ENCODE data around the gene ERBB2.
"Not testable (repeated sequence)": the region's sequence is repeated elsewhere in the genome, so short reads cannot be mapped to it uniquely, and the experiment has no call there.

Gene ERBB2

DNA sequence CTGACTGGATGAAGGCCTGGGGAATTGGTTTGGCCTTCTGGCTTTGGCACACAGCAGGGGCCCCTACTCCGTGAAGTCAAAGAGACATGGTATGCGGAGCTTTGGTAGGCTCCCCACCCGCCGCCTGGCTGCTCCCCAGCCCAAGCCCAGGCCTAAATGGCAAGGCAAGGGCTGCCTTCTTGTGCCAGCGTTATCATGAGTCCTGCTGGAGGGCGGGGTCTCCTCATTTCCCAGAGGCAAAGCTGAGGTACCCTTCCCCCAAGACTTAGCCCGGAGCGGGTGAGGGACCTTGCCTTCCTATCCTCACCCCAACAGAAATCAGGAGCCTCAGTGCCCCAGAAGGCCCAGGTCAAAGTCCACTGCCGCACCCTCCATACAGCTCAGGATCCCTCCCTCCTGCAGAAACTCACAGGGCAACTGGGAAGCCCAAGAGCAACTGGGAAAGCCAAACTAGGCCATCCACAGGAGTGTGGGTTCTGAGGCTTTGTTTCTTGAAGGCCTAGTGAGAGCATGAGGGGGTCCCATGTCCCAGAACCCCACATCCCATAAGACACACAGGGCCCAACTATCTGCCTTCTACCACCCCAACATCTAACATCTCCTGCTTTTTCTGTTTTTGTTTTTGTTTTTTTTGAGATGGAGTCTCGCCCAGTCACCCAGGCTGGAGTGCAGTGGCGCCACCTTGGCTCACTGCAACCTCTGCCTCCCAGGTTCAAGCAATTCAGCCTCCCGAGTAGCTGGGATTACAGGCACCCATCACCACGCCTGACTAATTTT is 21.3 kb upstream of the ERBB2 start:
- no peak for DNase-seq (ENCODE audit: low read depth in 2 of 2)

DNA sequence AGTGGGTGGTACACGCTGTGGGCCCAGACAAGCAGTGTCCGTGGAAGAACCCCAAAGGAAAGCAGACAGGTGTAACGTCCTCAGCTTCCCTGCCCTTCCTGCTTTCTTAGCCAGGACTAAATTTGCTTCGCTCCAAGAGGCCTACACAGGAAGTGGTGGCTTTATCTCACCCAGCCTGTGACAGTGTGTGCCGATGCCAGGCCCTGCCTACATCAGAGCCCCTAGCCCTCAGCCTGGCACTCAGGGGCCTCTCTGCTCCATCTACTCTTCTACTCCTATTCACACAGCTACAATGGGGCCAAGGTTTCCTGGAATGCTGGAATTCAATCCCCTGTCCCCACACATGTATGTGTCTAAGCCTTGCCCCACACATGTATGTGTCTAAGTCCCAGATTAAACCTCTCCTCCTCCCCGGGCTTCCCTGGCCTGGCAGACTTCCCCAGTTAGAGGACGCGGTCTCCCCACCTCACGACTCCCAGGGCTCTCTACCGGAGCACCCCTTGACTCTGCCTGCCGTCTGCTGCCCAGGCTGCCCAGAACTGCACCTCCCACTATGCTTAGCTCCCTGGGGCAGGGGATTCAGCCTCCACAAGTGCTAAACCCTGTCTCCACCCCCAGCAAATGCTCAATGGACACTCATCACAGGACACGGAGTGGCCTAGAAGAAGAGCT is 20.2 kb upstream of the ERBB2 start:
- no peak for DNase-seq (ENCODE audit: low read depth in 2 of 2)

DNA sequence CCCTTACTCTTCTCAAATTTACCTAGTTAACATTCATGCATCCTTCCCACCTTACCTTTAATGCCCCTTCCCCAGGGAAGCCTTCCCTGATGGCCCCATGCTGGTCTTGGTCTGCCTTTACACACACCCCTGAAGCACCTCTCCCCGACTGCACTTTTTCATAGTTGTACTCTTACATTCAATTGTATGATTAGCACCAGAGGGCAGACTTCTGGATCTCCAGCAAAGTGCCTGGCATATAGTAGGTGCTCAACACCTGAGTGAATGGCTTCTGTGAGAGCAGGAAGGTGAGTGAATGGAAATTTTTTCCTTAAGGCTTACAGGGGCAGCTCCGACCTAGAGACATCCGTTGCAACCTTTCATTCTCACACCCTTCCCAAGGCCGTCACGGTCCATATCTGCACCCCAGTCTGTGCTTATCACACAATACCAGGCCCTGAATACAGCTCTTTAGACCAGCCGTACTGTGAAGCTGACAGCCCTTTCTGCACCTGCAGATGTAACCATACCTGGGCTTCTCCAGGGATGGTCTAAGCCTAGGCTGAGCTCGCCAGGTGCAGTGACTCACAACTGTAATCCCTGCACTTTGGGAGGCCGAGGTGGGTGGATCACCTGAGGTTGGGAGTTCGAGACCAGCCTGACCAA is 16.4 kb upstream of the ERBB2 start:
- DNase-seq (ENCODE audit: low read depth in 2 of 2): no peak

DNA sequence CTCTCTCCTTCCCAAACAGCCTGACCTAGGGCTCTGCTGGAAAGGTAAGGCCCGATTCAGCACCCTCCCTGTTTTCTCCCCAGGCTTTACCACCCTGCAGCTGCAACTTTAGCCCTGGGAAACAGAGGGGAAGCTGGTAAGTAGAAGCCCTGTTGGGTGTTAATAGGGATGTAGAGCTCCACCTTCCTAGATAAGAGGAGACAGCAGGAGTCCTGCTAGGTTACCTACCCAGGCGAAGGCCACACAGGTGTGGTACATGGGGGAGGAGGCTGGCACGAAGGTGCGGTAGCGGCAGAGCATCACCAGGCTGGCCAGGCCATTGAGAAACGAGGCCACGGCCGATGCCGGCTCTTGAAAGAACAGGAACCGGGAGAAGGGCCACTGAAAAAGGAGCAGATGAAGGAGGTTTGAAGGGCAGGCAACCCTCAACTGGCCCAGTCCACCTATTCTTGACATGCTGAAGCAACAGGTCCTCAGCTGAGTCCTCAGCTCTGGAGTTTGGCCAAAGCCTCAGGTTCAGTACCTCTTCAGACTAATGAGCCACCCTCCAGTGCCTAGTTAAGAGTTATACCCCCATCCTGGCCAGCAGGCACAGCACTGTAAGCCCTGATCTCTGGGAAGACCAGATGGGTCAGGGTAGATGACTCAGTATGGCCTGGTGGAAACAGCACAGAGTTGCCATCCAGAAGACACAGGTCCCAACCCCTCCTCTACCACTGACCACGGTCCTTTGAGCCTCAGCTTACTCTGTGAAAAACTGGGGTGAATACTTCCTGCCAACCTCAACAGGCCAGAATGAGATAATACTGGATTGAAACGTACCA is 15.3 kb upstream of the ERBB2 start:
- DNase-seq (ENCODE audit: low read depth in 2 of 2): no peak

DNA sequence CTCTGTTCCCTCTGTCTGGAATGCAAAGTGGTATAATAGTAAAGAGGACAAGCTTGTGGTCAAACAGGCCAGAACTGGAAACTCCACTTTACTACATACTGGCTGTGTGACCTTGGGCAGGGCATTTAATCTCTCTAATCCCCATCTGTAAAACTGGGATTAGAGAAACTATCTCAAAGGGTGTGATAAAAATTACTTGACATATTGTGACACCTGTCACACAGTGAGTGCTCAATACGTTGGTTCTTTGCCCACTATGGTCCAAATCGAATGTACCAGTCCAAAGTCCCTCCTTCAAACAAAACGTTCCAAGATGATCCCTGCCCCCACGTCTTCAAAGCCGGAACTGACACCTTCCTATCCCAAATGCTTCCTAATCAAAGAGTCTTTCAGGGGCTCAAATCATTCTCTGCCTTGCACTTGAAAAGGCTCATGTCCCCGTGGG is 12.7 kb upstream of the ERBB2 start:
- DNase-seq (ENCODE audit: low read depth in 2 of 2): no peak

DNA sequence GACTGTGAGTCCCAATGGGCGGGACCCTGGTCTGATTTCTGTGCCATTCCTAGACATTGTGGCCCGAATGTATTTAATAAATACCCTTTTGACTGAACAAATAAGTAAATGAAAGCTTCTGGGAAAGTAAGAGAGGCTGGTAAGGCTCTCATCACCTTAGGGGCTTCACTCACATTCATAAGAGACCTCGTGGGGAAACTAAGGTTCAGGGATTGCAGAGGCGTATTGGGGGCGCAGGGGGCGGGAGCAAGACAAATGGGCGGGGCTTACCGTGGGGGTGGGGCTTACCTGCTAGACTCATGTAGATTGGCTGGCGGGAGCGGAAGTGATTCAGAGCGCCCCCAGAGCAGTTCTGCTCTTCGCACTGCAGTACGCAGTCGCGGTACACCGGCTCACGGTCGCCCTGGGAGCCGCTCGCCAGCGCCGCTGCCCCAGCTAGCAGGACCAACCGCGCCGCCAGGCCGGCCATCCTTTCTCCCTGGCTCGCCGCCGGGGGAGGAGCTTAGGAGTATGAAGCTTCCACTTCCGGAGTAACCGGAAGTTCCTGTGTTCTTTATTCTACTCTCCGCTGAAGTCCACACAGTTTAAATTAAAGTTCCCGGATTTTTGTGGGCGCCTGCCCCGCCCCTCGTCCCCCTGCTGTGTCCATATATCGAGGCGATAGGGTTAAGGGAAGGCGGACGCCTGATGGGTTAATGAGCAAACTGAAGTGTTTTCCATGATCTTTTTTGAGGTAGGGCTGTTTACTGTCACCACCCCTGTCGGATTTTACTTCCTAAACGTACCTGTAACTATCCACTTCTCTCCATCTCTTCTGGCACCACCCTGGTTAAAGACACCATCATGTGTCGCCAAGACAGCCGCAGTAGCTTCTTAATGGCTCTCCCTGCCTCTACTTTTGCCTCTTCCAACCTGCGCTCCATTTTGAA is 12.1 kb upstream of the ERBB2 start, which contains the start of gene PGAP3:
PGAP3 (minus strand) TSS at position 512 of the 929 bp plus-strand sequence; CDS start at position 469, 43 bp downstream.
- DNase-seq (ENCODE audit: low read depth in 2 of 2): peak; percentile 65 to 71

DNA sequence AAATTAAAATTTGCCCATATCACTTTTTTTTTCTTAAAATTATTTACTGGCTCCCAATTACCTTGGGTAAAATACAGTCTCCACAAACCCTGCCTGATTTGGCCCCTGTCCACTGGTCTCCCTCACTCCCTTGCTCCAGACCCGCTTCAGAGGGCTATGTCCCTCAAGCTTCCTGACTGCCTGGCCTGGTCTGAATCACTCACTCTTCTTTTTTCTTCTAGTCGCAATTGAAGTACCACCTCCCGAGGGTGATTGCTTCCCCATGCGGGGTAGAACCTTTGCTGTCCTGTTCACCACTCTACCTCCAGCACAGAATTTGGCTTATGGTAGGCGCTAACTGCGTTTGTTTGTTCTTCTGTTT is 11.4 kb upstream of the ERBB2 start:
- no peak for DNase-seq (ENCODE audit: low read depth in 2 of 2)

DNA sequence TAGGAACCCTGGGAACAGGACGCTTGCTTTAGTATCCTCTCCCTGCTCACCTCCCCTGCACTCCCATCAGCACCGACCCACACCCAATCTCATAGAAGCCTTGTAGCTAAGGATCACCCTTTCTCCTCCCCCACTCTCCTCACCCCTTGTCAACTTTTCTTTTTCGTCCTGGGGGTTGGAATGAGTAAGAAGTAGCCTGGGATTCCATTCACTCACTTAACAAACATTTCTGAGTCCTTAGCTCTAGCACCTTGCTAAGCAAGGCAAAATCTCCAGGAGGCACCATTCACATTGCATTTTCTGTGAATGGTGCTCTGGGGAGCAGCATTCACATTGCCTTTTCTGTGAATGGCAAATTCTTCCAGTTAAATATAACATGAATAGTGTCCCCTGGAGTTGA is 10.9 kb upstream of the ERBB2 start:
- DNase-seq (ENCODE audit: low read depth in 2 of 2): no peak

DNA sequence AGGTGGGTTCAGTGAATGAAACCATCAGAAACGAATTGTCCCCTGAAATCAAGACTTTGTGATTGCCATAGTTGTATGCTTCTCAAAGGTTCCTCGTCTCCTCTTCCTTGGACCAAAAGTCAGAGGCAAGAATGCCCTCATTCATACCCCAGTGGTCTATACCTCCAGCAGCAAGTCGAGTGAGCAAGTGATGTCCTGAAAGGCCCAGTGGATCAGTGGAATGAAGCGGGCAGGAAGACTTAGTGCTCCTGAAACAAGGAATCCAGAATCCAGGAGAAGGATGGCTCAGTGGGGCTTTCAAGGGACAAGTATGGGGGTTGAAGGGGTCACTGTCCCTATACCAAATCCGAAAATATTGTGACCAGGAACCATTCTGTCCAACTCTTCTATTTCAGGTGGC is 5.3 kb upstream of the ERBB2 start:
- DNase-seq (ENCODE audit: low read depth in 2 of 2): no peak

DNA sequence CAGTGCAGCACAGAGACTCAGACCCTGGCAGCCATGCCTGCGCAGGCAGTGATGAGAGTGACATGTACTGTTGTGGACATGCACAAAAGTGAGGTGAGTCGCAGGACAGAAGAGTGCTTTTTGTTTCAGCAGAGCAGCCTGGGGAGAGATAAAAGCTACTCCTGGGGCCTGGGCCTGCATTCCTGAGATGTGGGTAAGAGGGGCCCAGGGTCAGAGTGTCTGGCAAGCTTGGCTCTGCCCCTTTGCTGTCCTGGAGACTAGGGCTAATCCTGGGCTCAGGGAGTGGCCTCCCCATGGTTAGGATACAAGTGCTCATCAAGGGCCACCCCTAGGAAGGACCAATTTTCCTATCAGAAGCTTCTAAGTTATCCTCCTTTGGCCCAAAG is 4.8 kb upstream of the ERBB2 start:
- no peak for DNase-seq (ENCODE audit: low read depth in 2 of 2)

DNA sequence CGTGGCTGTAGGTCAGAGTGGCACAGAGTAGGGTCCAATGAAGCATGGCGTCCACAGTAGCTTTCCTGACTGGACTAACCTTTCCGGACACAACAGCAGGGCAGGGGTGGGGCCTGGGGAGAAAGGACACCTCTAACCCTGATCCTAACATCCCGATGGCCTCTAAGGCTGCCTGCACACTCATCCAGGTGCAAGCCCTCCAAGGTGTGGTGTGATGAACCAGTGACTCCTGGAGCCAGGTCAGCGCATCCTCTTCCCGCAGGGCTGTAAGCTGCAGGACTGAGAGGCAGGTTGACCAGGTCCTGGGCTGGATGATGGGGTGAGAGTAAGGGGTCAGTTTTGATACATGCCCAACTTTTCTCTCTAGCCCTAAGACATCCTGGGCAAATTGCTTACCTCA is 3.1 kb upstream of the ERBB2 start:
- DNase-seq (ENCODE audit: low read depth in 2 of 2): no peak

DNA sequence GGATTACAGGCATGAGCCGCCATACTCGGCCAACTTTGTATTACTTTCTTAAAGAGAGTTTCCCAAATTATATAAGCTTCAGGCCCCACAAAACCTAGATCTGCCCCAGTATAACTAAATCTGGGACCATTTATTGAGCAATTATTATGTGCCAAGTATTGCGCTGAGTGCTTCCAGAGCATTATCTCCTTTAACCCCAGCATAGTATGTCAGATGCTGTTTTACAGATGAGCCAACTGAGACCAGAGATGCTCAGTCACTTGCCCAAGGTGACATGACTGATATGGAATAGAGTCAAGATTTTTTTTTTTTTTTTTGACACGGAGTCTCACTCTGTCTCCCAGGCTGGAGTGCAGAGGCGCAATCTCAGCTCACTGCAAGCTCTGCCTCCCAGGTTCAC is 1.9 kb upstream of the ERBB2 start:
- DNase-seq (ENCODE audit: low read depth in 2 of 2): no peak

DNA sequence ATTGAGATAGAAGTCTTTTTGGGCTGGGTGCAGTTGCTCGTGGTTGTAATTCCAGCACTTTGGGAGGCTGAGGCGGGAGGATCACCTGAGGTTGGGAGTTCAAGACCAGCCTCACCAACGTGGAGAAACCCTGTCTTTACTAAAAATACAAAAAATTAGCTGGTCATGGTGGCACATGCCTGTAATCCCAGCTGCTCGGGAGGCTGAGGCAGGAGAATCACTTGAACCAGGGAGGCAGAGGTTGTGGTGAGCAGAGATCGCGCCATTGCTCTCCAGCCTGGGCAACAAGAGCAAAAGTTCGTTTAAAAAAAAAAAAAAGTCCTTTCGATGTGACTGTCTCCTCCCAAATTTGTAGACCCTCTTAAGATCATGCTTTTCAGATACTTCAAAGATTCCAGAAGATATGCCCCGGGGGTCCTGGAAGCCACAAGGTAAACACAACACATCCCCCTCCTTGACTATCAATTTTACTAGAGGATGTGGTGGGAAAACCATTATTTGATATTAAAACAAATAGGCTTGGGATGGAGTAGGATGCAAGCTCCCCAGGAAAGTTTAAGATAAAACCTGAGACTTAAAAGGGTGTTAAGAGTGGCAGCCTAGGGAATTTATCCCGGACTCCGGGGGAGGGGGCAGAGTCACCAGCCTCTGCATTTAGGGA is 577 bp upstream of the ERBB2 start:
- DNase-seq (ENCODE audit: low read depth in 2 of 2): not testable (repeated sequence)

DNA sequence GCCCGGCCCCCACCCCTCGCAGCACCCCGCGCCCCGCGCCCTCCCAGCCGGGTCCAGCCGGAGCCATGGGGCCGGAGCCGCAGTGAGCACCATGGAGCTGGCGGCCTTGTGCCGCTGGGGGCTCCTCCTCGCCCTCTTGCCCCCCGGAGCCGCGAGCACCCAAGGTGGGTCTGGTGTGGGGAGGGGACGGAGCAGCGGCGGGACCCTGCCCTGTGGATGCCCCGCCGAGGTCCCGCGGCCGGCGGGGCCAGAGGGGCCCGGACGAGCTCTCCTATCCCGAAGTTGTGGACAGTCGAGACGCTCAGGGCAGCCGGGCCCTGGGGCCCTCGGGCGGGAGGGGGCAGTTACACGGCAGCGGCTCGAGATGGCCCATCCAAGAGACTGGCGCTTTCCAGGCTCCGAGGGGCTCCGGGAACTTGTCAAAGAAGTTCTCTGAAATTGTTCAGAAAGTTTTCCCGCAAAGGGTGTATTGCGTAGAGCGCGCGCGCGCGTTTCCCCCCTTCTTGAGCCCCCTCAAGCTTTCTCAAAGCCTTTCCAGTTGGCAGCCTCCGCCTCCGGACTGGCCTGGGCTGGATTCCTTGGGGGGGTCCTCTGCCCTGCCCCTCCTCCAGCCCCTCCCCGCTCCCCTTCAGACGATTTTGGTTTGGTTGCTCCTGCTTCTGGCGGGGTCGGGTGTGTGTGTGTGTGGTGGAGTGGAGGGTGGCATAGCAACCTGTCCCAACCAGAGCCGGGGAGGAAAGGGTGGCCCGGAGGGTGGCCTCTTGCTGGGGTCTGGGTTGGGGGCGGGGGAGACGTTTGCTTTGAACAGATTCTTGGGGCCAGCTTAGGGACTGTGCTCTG is 504 bp downstream of the ERBB2 start:
- no peak for DNase-seq (ENCODE audit: low read depth in 2 of 2)

DNA sequence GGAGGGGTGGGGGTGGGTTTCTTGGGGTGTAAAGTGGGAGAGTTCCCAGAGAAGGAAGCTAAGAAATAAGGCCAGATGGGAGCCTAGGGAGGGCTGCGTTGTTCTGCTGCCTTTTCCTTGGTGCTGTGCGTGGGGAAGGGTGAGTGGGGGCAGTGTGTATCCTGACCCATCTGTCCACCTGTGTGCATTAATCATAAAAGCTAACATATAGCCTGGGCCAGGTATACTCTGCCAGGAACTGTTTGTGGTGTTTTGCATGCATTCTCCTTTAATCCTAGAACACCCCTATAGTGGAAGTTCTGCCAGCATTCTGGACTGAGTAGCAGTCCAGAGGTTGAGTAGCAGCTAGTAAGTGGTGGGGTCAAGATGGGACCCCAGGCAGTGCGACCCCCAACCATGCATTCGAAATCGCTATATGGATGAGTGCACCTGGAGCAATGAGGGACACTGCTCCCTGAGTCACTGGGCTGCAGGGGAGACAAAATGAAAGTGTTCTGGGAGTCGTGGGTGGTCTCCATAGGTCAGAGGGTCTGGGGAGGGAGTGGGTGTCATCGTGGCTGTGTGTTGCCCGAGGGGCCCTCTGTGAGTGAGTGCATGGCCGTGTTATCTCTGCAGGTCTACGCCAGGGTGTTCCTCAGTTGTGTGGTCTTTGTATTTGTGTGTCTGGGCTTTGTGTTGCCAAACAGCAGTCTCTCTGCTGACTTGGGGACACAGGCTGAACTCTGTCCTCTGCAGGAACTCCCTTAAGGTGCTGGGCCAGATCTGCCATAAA is 1.3 kb downstream of the ERBB2 start:
- no peak for DNase-seq (ENCODE audit: low read depth in 2 of 2)

DNA sequence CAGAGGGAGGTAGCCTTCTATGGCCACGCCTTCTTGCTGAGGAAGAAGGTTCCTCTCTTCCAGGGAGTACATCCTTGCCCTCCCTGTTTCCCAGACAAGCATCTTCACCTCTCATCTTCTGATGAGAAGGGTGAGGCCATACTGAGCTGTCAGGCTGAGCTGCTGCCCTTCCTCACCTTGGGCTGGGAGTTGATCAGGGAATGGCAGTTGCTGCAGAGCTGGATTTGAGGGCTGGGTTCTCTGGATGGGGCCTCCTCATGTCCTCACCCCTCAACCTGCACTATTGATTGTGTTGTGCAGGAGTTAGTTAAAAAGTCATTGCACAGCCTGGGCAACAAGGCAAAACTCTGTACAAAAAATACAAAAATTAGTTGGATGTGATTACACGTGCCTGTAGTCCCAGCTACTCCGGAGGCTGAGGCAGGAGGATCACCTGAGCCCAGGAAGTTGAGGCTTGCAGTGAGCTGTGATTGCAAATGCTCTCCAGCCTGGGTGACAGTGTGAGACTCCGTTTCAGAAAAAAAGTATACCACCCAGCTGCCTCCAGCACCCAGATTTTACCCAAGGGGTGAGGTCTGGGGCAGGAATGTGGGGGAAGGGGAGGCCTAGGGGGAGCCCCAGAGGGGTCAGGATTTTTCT is 2.0 kb downstream of the ERBB2 start:
- no peak for DNase-seq (ENCODE audit: low read depth in 2 of 2)

DNA sequence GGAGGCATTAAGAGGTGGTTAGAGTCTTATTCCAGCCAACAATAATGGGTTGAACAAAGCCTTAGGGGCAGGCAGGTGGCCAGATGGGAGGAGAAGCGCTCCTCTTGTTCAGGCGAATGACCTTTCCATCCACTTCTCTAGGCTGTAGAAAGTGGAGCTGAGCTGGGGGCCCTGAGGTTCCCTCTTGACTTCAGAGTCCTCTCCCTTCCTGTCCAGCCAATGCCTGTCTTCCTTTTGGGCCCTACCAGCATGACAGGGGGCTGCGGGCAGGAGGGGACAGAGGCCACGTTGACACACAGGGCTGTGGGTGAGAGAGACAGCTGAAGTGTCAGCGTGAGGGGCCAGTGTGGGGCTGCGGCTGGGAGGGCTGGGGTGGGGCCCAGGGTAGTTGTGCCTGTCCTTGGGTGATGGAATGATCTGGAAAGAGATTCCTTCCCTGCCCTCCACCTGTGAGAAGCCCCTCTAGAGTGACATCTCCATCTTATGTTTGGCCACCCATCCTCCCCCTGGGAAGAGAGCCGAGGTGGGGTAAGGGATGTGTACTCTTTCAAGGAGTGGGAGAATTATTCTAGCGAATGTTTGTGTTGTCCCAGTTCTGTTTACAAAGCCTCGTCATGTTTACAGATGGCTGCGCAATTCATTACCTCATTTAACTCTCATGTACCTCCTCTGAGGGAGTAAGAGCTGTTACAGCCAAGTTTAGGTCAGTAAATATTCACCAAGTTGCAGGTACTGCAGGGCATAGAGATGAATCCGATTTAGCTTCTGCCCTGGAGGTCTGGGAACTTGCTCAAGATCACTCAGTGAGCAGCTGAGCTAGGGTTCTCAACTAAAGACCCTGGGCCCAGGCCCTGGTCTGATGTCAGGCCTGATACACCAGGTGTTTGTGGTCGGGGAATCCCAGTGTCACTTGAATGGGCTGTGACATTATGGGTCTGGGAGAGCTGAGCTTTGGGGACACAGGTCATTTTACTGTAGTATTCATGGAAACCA is 3.3 kb downstream of the ERBB2 start:
- DNase-seq (ENCODE audit: low read depth in 2 of 2): no peak
